NT2/D1 (cell line): Measurements from ENCODE around the gene JMY.

Experiments used
- DNase-seq: peaks from one replicate; pipeline ENCODE4 v3.0.0-alpha.2; 2011; ENCODE audit warnings: low read depth, low spot score
- H3K27me3 ChIP-seq: 2 replicates; pipeline ENCODE4 v1.6.0; 2011; ENCODE audit warnings: mild to moderate bottlenecking; ENCODE audit not compliant: insufficient read length, insufficient read depth
- H3K36me3 ChIP-seq: 2 replicates; pipeline ENCODE4 v1.6.1; 2011; ENCODE audit warnings: mild to moderate bottlenecking, low read length, mixed read lengths; ENCODE audit not compliant: insufficient read depth, insufficient read length
- H3K4me1 ChIP-seq: 2 replicates; pipeline ENCODE4 v1.5.1; 2011; ENCODE audit not compliant: insufficient read depth, insufficient read length
- H3K4me3 ChIP-seq: 2 replicates; pipeline ENCODE4 v1.5.1; 2011; ENCODE audit warnings: low read depth; ENCODE audit not compliant: insufficient read length
- H3K9ac ChIP-seq: 2 replicates; pipeline ENCODE4 v1.6.0; 2011; ENCODE audit warnings: low read depth; ENCODE audit not compliant: insufficient read length
- H3K9me3 ChIP-seq: 2 replicates; pipeline ENCODE4 v1.5.1; 2011; ENCODE audit warnings: mild to moderate bottlenecking, low read length; ENCODE audit not compliant: insufficient read depth
- SUZ12 ChIP-seq: IDR thresholded peaks from 2 replicates; pipeline ENCODE4 v1.6.1; 2011; ENCODE audit not compliant: insufficient read length, insufficient read depth; ENCODE audit errors: extremely low read depth
- YY1 ChIP-seq: IDR thresholded peaks from 2 replicates; pipeline ENCODE4 v1.6.1; 2011; ENCODE audit not compliant: insufficient read length, insufficient read depth
- ZNF274 ChIP-seq: IDR thresholded peaks from 2 replicates; pipeline ENCODE4 v1.6.1; 2011; ENCODE audit warnings: mild to moderate bottlenecking, low read depth, low read length

JMY gene, protein sequence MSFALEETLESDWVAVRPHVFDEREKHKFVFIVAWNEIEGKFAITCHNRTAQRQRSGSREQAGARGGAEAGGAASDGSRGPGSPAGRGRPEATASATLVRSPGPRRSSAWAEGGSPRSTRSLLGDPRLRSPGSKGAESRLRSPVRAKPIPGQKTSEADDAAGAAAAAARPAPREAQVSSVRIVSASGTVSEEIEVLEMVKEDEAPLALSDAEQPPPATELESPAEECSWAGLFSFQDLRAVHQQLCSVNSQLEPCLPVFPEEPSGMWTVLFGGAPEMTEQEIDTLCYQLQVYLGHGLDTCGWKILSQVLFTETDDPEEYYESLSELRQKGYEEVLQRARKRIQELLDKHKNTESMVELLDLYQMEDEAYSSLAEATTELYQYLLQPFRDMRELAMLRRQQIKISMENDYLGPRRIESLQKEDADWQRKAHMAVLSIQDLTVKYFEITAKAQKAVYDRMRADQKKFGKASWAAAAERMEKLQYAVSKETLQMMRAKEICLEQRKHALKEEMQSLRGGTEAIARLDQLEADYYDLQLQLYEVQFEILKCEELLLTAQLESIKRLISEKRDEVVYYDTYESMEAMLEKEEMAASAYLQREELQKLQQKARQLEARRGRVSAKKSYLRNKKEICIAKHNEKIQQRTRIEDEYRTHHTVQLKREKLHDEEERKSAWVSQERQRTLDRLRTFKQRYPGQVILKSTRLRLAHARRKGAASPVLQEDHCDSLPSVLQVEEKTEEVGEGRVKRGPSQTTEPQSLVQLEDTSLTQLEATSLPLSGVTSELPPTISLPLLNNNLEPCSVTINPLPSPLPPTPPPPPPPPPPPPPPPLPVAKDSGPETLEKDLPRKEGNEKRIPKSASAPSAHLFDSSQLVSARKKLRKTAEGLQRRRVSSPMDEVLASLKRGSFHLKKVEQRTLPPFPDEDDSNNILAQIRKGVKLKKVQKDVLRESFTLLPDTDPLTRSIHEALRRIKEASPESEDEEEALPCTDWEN

DNA sequence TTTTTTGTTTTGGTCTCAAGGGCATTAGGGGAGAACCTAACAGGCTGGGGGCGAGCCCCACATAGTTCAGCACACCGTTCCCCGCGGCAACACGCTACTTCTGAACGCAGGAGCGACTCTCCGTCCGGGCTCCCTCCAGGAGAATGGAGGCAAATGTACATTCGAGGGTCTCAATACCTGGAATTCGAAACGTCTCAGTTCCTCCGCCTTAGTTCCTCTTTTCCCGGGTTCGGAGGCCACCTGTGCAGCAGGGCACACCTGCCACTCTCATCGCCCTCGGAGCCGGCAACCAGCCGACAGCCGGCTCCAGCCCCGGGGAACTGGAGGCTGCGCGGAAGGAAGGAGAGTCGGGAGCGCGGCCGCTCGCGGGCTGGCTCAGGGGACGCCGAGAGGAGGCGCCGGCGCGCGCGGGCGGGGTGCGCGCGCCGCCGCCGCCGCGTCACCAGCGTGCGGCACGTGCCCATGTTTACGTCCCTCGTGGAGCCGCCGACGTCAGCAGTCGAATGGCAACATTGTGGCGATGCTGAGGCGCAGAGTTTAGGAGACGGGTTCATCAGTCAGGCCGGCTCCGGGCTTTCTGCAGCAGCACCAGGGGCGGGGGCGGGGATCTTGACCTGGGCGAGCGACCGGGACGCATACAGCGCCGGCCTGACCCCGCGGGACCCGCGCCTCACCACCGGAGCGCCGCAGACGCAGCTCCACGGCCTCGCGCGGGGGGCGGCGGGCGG, at the start of gene JMY:
TSS of gene JMY (plus strand) at position 498 of the 728 bp plus-strand sequence. CDS start 520 bp downstream, outside the sequence.
- Histone ChIP-seq H3K36me3 (no peaks in the 10 kb centered on the region), H3K4me3 (peak within 1 kb of the TSS; percentile 75), H3K4me1 (no peaks in the 10 kb centered on the region), H3K9ac (peak within 1 kb of the TSS; percentile 83), H3K27me3 (peaks cover 7% of the 10 kb centered on the region), H3K9me3 (no peaks in the 10 kb centered on the region)
- TF ChIP-seq ZNF274 (no peak), YY1 (no peak), SUZ12 (no peak)
- peak; percentile 51 for DNase-seq

DNA sequence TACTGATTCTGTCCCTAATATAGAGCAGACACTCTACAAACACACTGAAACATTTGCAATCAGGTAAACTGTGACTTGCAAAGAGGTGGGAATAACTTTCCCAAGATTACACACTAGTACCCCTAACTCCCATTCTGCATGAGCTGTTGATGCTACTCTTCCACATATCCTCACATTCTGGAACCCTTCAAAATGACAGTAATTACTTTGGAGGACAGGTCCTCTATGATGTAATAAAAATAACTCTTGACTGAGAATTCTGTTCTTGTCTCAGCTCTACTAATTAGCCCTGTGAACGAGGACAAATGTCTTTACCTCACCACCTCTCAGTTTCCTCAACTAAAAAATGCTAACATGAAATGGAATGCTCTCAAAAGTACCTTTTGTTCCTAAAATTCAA, 49.5 kb upstream of the JMY start:
- no peak overlapping the region for H3K4me3 ChIP-seq
- no peak overlapping the region for H3K9ac ChIP-seq
- no peaks in the 10 kb centered on the region for H3K4me1 ChIP-seq
- TF ChIP-seq SUZ12: no peak
- TF ChIP-seq ZNF274: no peak
- TF ChIP-seq YY1: no peak
- no peaks in the 10 kb centered on the region for H3K36me3 ChIP-seq
- H3K9me3 ChIP-seq: no peaks in the 10 kb centered on the region
- H3K27me3 ChIP-seq: no peaks in the 10 kb centered on the region
- no peak for DNase-seq

DNA sequence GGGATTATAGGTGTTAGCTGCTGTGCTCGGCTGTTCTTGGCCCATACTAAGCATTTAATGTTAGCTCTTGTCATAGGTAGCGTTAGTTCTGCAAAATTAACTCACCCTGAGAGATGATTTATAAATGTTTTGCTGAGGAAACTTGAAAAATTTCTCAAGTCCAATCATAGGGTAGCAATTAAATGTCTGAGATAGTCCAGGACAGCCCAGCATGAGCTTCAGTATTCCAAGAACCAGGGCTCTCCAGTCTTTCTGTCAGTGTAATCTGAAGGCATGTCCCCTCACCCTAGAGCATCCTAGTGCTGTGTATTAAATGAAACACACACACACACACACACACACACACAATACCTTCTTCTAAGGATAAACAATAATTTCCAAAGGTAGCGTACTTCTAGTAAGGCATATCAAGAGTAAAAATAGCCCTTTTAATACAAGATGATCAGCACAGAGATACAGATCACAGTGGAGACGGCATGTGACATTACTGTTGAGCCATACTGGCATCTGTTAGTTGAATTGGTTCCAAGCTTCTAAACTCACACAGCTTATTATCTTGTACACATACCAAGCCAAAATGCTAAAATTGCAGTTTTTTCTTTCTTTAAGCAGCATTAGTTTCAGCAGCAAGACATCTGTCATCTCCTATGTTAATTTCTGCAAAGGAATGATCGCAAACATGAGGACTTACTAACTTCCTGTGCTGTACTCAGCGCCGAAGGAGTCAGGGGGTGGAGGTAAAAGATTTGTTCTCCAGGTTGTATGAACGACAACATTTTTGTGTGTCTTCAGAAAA, 46.3 kb upstream of the JMY start:
- Histone ChIP-seq H3K4me3 (no peak overlapping the region), H3K4me1 (no peaks in the 10 kb centered on the region), H3K36me3 (no peaks in the 10 kb centered on the region), H3K9me3 (no peaks in the 10 kb centered on the region), H3K9ac (no peak overlapping the region), H3K27me3 (no peaks in the 10 kb centered on the region)
- TF ChIP-seq YY1 (no peak), SUZ12 (no peak), ZNF274 (no peak)
- DNase-seq: no peak

DNA sequence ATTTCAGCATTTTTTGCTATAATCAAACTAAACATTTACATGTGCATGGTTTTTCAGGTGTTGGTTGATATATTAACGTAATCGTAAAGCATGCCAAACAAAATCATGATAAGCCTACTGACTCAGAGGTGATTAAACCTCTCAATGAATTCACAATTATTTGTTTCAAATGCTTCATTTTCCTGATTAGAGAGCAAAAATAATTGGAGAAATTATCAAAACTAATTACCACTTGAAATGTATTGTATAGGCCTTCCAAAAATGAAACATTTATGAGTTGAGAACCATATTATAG, 45.7 kb upstream of the JMY start:
- TF ChIP-seq ZNF274 (no peak), YY1 (no peak)
- Histone ChIP-seq H3K9me3 (no peaks in the 10 kb centered on the region), H3K27me3 (no peaks in the 10 kb centered on the region), H3K36me3 (no peaks in the 10 kb centered on the region), H3K4me3 (no peak overlapping the region), H3K9ac (no peak overlapping the region), H3K4me1 (no peaks in the 10 kb centered on the region)
- DNase-seq: no peak

DNA sequence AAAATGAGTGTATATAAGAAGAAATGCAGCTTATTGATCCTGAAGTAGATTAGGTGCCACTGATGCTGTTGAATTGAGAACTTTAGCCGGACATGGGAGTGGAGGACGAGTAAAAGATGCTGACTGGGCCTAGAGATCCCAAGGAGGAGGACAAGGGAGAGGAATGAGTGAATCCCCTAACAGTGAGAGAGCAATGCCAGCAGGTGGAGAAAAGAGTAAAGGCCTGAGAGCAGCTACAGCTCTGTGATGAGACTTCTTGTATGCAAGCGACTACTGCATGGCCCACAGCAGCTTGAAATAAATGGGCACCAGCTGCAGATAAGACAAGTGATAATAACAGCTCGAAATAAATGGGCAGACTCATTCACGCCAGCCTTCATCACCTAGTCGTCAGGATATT, 44.5 kb upstream of the JMY start:
- H3K4me3 ChIP-seq: no peak overlapping the region
- no peaks in the 10 kb centered on the region for H3K9me3 ChIP-seq
- no peak overlapping the region for H3K9ac ChIP-seq
- TF ChIP-seq SUZ12: no peak
- no peak for TF ChIP-seq YY1
- TF ChIP-seq ZNF274: no peak
- H3K36me3 ChIP-seq: no peaks in the 10 kb centered on the region
- no peak for DNase-seq
- H3K27me3 ChIP-seq: no peaks in the 10 kb centered on the region
- no peaks in the 10 kb centered on the region for H3K4me1 ChIP-seq

DNA sequence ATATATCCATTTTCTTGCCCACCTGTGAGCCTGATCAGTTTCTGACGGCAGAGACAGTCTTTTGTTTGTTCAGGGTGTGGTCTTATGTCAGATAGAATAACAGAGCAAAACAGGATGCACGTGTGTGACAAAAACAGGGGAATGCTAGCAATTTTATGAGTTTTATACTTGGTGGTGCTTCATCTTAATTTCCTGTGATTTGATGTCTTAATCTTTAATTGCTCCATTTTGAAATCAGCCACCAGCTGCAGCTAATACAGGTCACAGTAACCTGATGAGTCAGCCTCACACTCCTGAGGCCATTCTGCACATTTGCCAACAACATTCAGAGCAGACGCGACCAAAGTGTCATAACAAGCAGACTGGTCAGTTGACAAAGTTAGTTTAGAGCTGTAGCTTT, 42.3 kb upstream of the JMY start:
- no peak for DNase-seq
- no peaks in the 10 kb centered on the region for H3K36me3 ChIP-seq

More for the DNA sequence above, 42.3 kb upstream of the JMY start:
- H3K4me3 ChIP-seq: no peak overlapping the region
- H3K27me3 ChIP-seq: no peaks in the 10 kb centered on the region
- H3K9ac ChIP-seq: no peak overlapping the region
- TF ChIP-seq SUZ12 (no peak), YY1 (no peak), ZNF274 (no peak)
- H3K4me1 ChIP-seq: no peaks in the 10 kb centered on the region
- H3K9me3 ChIP-seq: no peaks in the 10 kb centered on the region
